Kidney (tissue), 14 donors: Measurements from ENCODE around the gene SKI. TPM values are rescaled to one million over a fixed set of nuclear protein-coding genes. Genes with fewer than 3 reads are reported as not detected.

Experiments
- DNase-seq, 5 donors: peaks; one replicate each; pipeline ENCODE4 v3.0.0-alpha.2; 2013 to 2020
- FAIRE-seq: peaks from 2 replicates; lab custom pipeline; 2012; peaks lifted over from hg19 to GRCh38; lab: Jason Lieb, UNC
- H3K27ac ChIP-seq, 2 donors: one replicate each; pipeline ENCODE4 v1.7.0; 2013; ENCODE audit warnings: low read depth in 2 of 2, low read length in 2 of 2, inconsistent platforms in 1 of 2
- H3K27me3 ChIP-seq: one replicate; pipeline ENCODE4 v1.7.1; 2013; ENCODE audit warnings: low read length, inconsistent platforms; ENCODE audit not compliant: control insufficient read depth, insufficient read depth
- H3K36me3 ChIP-seq, 3 donors: one replicate each; pipeline versions ENCODE4 v1.7.0 to v1.7.1; 2013; ENCODE audit warnings: low read length in 3 of 3, control low read depth in 1 of 3, inconsistent platforms in 1 of 3; ENCODE audit not compliant: insufficient read depth in 3 of 3, control insufficient read depth in 2 of 3
- H3K4me1 ChIP-seq, 3 donors: one replicate each; pipeline versions ENCODE4 v1.7.0 to v1.7.1; 2013; ENCODE audit warnings: low read length in 3 of 3, inconsistent platforms in 1 of 3, low read depth in 1 of 3; ENCODE audit not compliant: control insufficient read depth in 2 of 3, insufficient read depth in 2 of 3
- H3K4me3 ChIP-seq, 3 donors: one replicate each; pipeline versions ENCODE4 v1.7.0 to v1.8.1; 2013; ENCODE audit warnings: low read length in 3 of 3, control low read depth in 1 of 3, inconsistent platforms in 1 of 3
- H3K9ac ChIP-seq, 3 donors: one replicate each; pipeline versions ENCODE4 v1.7.0 to v1.7.1; 2013; ENCODE audit warnings: low read length in 3 of 3, control low read depth in 1 of 3, inconsistent platforms in 1 of 3
- H3K9me3 ChIP-seq, 3 donors: one replicate each; pipeline versions ENCODE4 v1.7.0 to v1.7.1; 2013; ENCODE audit warnings: low read length in 3 of 3, control low read depth in 1 of 3, inconsistent platforms in 1 of 3; ENCODE audit not compliant: control insufficient read depth in 2 of 3, insufficient read depth in 1 of 3
- intact Hi-C: fragments of 100-400 bp; cut with DNase I; formaldehyde crosslinking; loops from one replicate; pipeline ENCODE4 v1.11.1; 2022
- polyA plus RNA-seq: library from polyadenylated mRNA; stranded (reverse); fragments of 350-450 nt; fragmentation: Illumina TruSeq; extraction: RNeasy Lipid Tissue Mini Kit (QIAGEN cat#74804); gene quantifications from one replicate; pipeline ENCODE4 v1.2.3, GENCODE V29; 2014; ENCODE audit warnings: low read depth, low replicate concordance; ENCODE audit not compliant: insufficient read depth
- total RNA-seq: library from RNA; stranded (reverse); fragmentation: NEBNext Ultra II Directional; extraction: Animal tissue kit (Norgen Biotek cat#: 25700); gene quantifications from one replicate; pipeline ENCODE4 v1.2.1, GENCODE V29; 2021
- TF ChIP-seq, protein P1 (sequence below): IDR thresholded peaks from 3 replicates; pipeline ENCODE4 v1.5.1; 2012; ENCODE audit warnings: mild to moderate bottlenecking, moderate library complexity, borderline replicate concordance; ENCODE audit not compliant: insufficient read depth; ENCODE audit errors: extremely low read depth
- donor health status: control.
- donor health status: control.
- donor health status: control.
- donor health status: control.
- donor health status: control.
- donor health status: DM: yes; HTN: yes; CAD: no.
- donor health status: Normal renal cell carcinoma (clear cell type).

Gene SKI
- total and polyA plus RNA-seq, 2 donors from 2014 or later = 9.2 to 78.6 TPM

DNA sequence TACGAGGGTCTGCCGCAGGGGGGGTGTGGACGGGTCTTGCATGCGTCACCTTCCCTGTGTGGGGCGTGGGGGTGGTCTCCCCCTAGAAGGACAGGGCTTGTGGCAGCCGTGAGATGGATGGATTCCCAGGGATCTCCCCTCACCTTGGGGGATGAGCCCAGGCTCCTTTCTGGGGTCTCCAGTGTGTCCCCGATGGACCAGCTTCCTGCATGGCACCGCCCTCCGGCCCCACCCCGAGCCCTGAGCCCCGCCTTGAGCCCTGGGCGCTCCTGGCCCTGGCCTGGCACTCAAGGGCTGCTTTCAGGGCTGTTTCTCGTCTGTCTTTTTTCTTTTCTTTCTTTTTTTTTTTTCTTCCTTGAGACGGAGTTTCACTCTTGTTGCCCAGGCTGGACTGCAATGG is 59.5 kb downstream of the SKI start:
- Histone ChIP-seq H3K9ac (no peak overlapping the region), H3K27ac (no peak overlapping the region), H3K4me1 (peaks cover 0 to 24% (median 13%) of the 10 kb centered on the region in 3 donors), H3K36me3 (no peaks in the 10 kb centered on the region), H3K4me3 (no peak overlapping the region), H3K9me3 (no peaks in the 10 kb centered on the region), H3K27me3 (no peaks in the 10 kb centered on the region)
- DNase-seq = no peak
- FAIRE-seq = no peak
- TF ChIP-seq, protein P1, sequence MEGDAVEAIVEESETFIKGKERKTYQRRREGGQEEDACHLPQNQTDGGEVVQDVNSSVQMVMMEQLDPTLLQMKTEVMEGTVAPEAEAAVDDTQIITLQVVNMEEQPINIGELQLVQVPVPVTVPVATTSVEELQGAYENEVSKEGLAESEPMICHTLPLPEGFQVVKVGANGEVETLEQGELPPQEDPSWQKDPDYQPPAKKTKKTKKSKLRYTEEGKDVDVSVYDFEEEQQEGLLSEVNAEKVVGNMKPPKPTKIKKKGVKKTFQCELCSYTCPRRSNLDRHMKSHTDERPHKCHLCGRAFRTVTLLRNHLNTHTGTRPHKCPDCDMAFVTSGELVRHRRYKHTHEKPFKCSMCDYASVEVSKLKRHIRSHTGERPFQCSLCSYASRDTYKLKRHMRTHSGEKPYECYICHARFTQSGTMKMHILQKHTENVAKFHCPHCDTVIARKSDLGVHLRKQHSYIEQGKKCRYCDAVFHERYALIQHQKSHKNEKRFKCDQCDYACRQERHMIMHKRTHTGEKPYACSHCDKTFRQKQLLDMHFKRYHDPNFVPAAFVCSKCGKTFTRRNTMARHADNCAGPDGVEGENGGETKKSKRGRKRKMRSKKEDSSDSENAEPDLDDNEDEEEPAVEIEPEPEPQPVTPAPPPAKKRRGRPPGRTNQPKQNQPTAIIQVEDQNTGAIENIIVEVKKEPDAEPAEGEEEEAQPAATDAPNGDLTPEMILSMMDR = no peak
- intact Hi-C loops = no loop called here

DNA sequence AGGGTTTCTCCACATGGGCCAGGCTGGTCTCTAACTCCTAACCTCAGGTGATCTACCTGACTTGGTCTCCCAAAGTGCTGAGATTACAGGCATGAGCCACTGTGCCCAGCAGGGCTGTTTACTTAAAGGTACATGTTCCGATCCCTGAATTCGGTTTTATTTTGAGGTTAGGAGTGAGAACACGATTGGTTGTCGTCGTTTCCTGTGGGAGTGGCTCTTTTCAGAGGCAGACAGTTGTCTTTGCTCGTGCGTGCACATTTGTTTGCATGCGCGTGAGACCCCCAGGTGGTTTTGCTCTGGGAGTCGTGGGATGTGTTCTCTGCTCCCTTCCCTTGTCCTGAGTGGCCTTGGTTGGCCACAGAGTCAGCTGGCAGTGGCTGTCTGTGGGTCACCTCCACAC is 60.2 kb downstream of the SKI start:
- Histone ChIP-seq H3K36me3 (no peaks in the 10 kb centered on the region), H3K4me3 (no peak overlapping the region), H3K27ac (no peak overlapping the region), H3K27me3 (no peaks in the 10 kb centered on the region), H3K9ac (no peak overlapping the region), H3K9me3 (no peaks in the 10 kb centered on the region), H3K4me1 (peaks cover 0 to 26% (median 13%) of the 10 kb centered on the region in 3 donors)
- DNase-seq (no peak), FAIRE-seq (no peak)
- TF ChIP-seq, protein P1 = no peak
- intact Hi-C loops = no loop called here

DNA sequence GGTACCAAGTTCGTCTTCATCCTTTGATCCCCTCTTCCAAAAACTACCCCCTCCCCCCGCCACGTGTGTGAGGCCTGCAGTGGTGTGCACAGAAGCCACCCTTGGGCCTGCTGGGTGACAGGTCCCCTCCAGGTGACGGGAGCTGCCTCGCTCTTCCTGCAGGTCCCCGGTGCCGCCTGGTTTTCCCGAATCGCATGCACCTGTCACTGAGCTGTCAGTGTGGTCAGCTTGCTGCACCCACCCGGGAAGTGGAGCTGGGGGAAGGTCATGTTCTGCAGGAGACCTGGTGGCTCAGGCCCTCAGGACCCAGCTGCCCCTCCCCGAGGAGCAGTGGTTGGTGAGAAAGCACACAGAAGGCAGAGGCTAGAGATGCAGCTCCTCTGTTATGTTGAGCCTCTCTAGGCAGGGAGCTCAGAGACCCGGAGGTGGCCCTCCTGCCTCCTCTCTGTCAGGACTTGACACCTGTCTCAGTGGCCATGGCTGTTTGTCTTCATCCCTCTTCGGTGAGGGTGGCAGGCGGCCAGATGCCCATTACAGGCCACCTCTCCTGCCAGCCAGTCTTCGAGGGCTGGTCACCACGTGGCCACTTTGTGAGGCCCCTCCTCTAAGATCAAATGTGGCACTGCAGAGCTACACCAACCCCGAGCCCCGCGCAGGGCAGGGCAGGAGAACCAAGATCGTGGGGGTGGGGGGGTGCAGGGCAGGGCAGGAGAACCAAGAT is 60.9 kb downstream of the SKI start:
- Histone ChIP-seq H3K4me1 (peaks cover 0 to 25% (median 13%) of the 10 kb centered on the region in 3 donors), H3K27me3 (no peaks in the 10 kb centered on the region), H3K27ac (no peak overlapping the region), H3K9ac (no peak overlapping the region), H3K4me3 (no peak overlapping the region), H3K36me3 (no peaks in the 10 kb centered on the region), H3K9me3 (no peaks in the 10 kb centered on the region)
- intact Hi-C loops = no loop called here
- TF ChIP-seq, protein P1 = no peak
- FAIRE-seq (no peak), DNase-seq (no peak)

DNA sequence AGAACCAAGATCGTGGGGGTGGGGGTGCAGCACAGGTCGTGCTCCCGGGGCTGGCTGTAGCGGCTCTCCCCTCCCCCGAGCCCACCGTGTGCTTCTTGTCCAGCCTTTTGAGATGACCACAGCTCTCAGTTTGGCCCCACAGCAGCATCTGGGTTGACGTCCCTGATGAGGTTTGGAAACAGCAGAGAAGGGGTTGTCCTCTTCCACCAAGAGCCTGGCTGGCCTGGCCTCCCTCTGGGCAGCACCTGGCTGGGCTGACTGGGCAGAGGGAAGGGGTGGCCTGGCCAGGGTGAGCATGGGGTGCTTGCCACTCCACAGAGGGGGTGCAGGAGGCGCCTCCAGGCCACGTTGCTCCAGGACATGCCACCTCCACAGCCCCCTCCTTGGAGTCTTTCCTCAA is 61.5 kb downstream of the SKI start:
- Histone ChIP-seq H3K9me3 (no peaks in the 10 kb centered on the region), H3K9ac (no peak overlapping the region), H3K4me1 (peaks cover 0 to 25% (median 13%) of the 10 kb centered on the region in 3 donors), H3K36me3 (no peaks in the 10 kb centered on the region), H3K27ac (no peak overlapping the region), H3K4me3 (no peak overlapping the region), H3K27me3 (no peaks in the 10 kb centered on the region)
- DNase-seq (no peak), FAIRE-seq (no peak)
- intact Hi-C loops = no loop called here
- TF ChIP-seq, protein P1 = no peak
